Panc1 (cell line): ENCODE results near the gene TMCO6. TPM values are rescaled to one million over a fixed set of nuclear protein-coding genes. Genes with fewer than 3 reads are reported as not detected.

Experiments used
- ATAC-seq: fragments of 200-7000 bp; cut with Tn5 transposase; 2 replicates; pipeline ENCODE4 v1.9.1; 2020; ENCODE audit warnings: mild to moderate bottlenecking, moderate library complexity
- BruUV-seq: library from RNA; stranded (reverse); fragments of 400-500 nt; replicated peaks from 2 replicates; lab custom pipeline; 2021; lab: Mats Ljungman, UMichigan
- CTCF ChIA-PET: fragments of 300-600 bp; sonication (Branson Sonifier 250); formaldehyde crosslinking; loops from one replicate; lab custom pipeline; 2022; ENCODE audit warnings: antibody characterized with exemption; lab: Charles Lee
- POLR2A ChIA-PET: fragments of 300-600 bp; sonication (Branson Sonifier 250); formaldehyde crosslinking; loops from one replicate; lab custom pipeline; 2022; ENCODE audit warnings: antibody characterized with exemption; lab: Charles Lee
- DNase-seq: peaks from one replicate; pipeline ENCODE4 v3.0.0-alpha.2; 2010; ENCODE audit warnings: low read depth, low spot score
- H3K27ac ChIP-seq: 2 replicates; pipeline ENCODE4 v1.5.1; 2011; ENCODE audit warnings: mild to moderate bottlenecking, low read length, inconsistent platforms
- H3K27me3 ChIP-seq: fragments of 200-500 bp; sonication (Bioruptor generic); 2 replicates; pipeline ENCODE4 v1.6.0; 2014; ENCODE audit warnings: low read length, inconsistent platforms; ENCODE audit not compliant: control insufficient read depth, insufficient read depth
- H3K36me3 ChIP-seq: fragments of 200-500 bp; sonication (Bioruptor generic); 2 replicates; pipeline ENCODE4 v1.5.1; 2014; ENCODE audit warnings: inconsistent platforms, mild to moderate bottlenecking, low read length, moderate library complexity; ENCODE audit not compliant: control insufficient read depth, insufficient read depth
- H3K4me1 ChIP-seq: 2 replicates; pipeline ENCODE4 v1.5.1; 2011; ENCODE audit warnings: inconsistent platforms, mild to moderate bottlenecking, low read length, moderate library complexity; ENCODE audit not compliant: control insufficient read depth, insufficient read depth
- H3K4me3 ChIP-seq, 2 experiments: 2 replicates each; pipeline ENCODE4 v1.5.1; 2011 to 2012; ENCODE audit warnings: low read depth in 2 of 2, low read length in 2 of 2, mild to moderate bottlenecking in 2 of 2, inconsistent platforms in 1 of 2, moderate library complexity in 1 of 2
- H3K9me3 ChIP-seq: fragments of 200-500 bp; sonication (Bioruptor generic); 2 replicates; pipeline ENCODE4 v1.5.1; 2014; ENCODE audit warnings: low read depth, mild to moderate bottlenecking, inconsistent platforms, low read length, moderate library complexity; ENCODE audit not compliant: control insufficient read depth, insufficient read depth
- CTCF ChIP-seq: fragments of 450-650 bp; IDR thresholded peaks from 2 replicates; pipeline ENCODE4 v1.5.1; 2017; ENCODE audit warnings: mild to moderate bottlenecking
- POLR2AphosphoS5 ChIP-seq: IDR thresholded peaks from 2 replicates; pipeline ENCODE4 v1.6.1; 2012; ENCODE audit warnings: mild to moderate bottlenecking, low read depth, low read length, moderate library complexity
- REST ChIP-seq, 2 experiments: IDR thresholded peaks; 2 replicates each; pipeline ENCODE4 v1.6.1; 2011 to 2012; ENCODE audit warnings: low read depth in 2 of 2, control low read depth in 1 of 2, low read length in 1 of 2, mild to moderate bottlenecking in 1 of 2, moderate library complexity in 1 of 2; ENCODE audit not compliant: insufficient read depth in 1 of 2
- SIN3A ChIP-seq: IDR thresholded peaks from 2 replicates; pipeline ENCODE4 v1.6.1; 2012; ENCODE audit warnings: low read depth, mild to moderate bottlenecking, low read length, moderate library complexity, borderline replicate concordance; ENCODE audit not compliant: insufficient read depth
- TCF7L2 ChIP-seq: IDR thresholded peaks from 2 replicates; pipeline ENCODE4 v1.6.1; 2011; ENCODE audit warnings: mild to moderate bottlenecking, low read depth, low read length, inconsistent platforms
- in situ Hi-C: cut with HindIII; loops from 2 replicates; pipeline ENCODE4 v1.10.0; 2016; ENCODE audit warnings: low sequenced_read_pairs, low pct_unique_long_range_greater_than_20kb
- intact Hi-C: fragments of 100-400 bp; cut with micrococcal nuclease; formaldehyde crosslinking; loops from one replicate; pipeline ENCODE4 v1.10.0; 2022; ENCODE audit not compliant: unreplicated experiment
- total RNA-seq: library from RNA; stranded (reverse); gene quantifications from one replicate; pipeline ENCODE4 v1.2.1, GENCODE V29; 2021; ENCODE audit not compliant: unreplicated experiment

The TMCO6 gene
- total RNA-seq, 1 experiment from 2014 or later = 18.9 TPM

- intact Hi-C loops = no loop called here
- H3K27ac ChIP-seq = no peak overlapping the region
Observed at GRCh38 chr5:140634103-140634502, 5.1 kb upstream of the TMCO6 start.

More at GRCh38 chr5:140634103-140634502, 5.1 kb upstream of the TMCO6 start:
- no TSS peak for BruUV-seq
- Histone ChIP-seq H3K4me3 (no peak overlapping the region), H3K27me3 (no peaks in the 10 kb centered on the region), H3K9me3 (no peaks in the 10 kb centered on the region), H3K4me1 (peaks cover 8% of the 10 kb centered on the region), H3K36me3 (no peaks in the 10 kb centered on the region)
- no peak for TF ChIP-seq TCF7L2
- TF ChIP-seq REST (IDR thresholded peaks at IDR 0.05; ENCODE audit: insufficient read depth in 1 of 2, low read depth in 2 of 2, low read length in 1 of 2) = no peak
- no peak for TF ChIP-seq CTCF
- TF ChIP-seq POLR2AphosphoS5 = no peak
- no peak for TF ChIP-seq SIN3A
- ATAC-seq = no peak
- no peak for DNase-seq
- CTCF ChIA-PET = interaction anchor here (1.0 kb wide), 1 partner anchor 68 kb away, joined by 3 read pairs; no protein-coding TSS in a partner anchor
- in situ Hi-C loops = no loop called here
- POLR2A ChIA-PET = interaction anchor here (0.7 kb wide), 1 partner anchor 16 kb away, joined by 8 read pairs; no protein-coding TSS in a partner anchor
